ENCODE data around the gene TMED3. TPM values are rescaled to one million over a fixed set of nuclear protein-coding genes. Genes with fewer than 3 reads are reported as not detected.

Gene TMED3
- total RNA-seq, 1 experiment from 2014 or later: 137 TPM

DNA sequence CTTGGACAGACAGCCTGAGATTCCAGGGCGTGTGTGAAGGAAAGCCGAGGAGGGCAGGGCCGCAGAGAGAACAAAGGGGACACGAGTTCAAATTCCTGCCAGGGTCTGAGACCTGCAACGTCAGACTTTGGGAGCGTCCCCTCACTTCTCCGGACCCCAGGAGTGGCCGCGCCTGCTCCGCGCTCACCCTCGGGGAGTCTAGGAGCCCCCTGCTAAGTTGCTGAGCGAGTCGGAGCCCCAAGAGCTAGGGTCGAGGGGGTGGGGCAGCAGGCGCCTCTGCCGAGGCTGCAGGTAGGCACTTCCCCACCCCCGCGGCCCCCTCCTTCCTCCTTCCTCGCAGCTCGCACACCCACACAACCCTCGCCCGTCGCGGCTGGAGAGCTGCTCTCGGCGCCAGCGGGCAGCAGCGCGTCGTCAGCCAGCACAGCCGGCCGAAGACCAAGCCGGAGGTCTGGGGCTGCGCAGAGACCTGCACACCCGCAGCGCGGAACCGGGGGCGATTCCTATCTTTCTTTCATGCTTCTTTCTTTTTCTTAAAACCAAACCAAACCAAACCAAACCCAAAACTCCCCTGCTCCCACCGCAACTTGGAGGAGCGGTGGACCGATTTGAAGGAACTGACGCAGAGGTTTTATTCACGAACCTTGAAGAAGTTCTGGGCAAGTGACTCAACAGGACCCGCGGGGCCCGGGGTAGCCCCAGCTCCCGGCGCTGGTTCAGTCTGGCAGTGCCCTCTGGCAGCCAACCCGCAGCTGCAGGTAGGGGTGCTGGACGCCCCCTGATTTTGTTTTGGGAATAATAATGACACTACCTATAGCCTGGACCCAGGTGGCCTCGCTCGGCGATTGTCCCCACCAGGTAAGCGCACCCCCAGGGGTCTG lies 28.3 kb upstream of the TMED3 start, which contains the start of gene ANKRD34C:
Gene ANKRD34C (plus strand): TSS at position 352 of the 881 bp plus-strand sequence. CDS start 10,563 bp downstream, outside the sequence.
- POLR2A ChIA-PET: no interaction called here
- Histone ChIP-seq H3K36me3 (ENCODE audit: control insufficient read depth, insufficient read depth, low read length) (no peaks in the 10 kb centered on the region), H3K4me1 (ENCODE audit: control insufficient read depth, insufficient read depth, low read length) (no peaks in the 10 kb centered on the region), H3K27me3 (ENCODE audit: control insufficient read depth, insufficient read depth, low read length) (peaks cover 27% of the 10 kb centered on the region), H3K9me3 (ENCODE audit: control insufficient read depth, insufficient read depth, low read depth, low read length) (no peaks in the 10 kb centered on the region), H3K27ac (ENCODE audit: low read length) (no peak within 1 kb of the TSS), H3K4me3 (ENCODE audit: low read depth in 2 of 2, low read length in 2 of 2) (no peak within 1 kb of the TSS)
- intact Hi-C loops (cut with micrococcal nuclease; ENCODE audit: unreplicated experiment): no loop called here
- ATAC-seq (no peak), DNase-seq (ENCODE audit: low read depth, low spot score) (no peak)
- in situ Hi-C loops (cut with HindIII; ENCODE audit: low pct_unique_long_range_greater_than_20kb, low sequenced_read_pairs): no loop called here
- TF ChIP-seq TCF7L2 (IDR thresholded peaks at IDR 0.05; ENCODE audit: low read depth, low read length) (no peak), POLR2AphosphoS5 (IDR thresholded peaks at IDR 0.05; ENCODE audit: low read depth, low read length) (no peak), SIN3A (IDR thresholded peaks at IDR 0.05; ENCODE audit: borderline replicate concordance, insufficient read depth, low read depth, low read length) (no peak), REST (IDR thresholded peaks at IDR 0.05; ENCODE audit: insufficient read depth in 1 of 2, low read depth in 2 of 2, low read length in 1 of 2) (no peak)
- TF ChIP-seq, protein P1, sequence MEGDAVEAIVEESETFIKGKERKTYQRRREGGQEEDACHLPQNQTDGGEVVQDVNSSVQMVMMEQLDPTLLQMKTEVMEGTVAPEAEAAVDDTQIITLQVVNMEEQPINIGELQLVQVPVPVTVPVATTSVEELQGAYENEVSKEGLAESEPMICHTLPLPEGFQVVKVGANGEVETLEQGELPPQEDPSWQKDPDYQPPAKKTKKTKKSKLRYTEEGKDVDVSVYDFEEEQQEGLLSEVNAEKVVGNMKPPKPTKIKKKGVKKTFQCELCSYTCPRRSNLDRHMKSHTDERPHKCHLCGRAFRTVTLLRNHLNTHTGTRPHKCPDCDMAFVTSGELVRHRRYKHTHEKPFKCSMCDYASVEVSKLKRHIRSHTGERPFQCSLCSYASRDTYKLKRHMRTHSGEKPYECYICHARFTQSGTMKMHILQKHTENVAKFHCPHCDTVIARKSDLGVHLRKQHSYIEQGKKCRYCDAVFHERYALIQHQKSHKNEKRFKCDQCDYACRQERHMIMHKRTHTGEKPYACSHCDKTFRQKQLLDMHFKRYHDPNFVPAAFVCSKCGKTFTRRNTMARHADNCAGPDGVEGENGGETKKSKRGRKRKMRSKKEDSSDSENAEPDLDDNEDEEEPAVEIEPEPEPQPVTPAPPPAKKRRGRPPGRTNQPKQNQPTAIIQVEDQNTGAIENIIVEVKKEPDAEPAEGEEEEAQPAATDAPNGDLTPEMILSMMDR (IDR thresholded peaks at IDR 0.05): no peak
- CTCF ChIA-PET: no interaction called here
- no TSS peak for BruUV-seq (replicated peaks)

- ATAC-seq (peak; percentile 63; the same call in 1 of the 2 replicates), DNase-seq (ENCODE audit: low read depth, low spot score) (no peak)
- ChIA-PET CTCF (no interaction called here), POLR2A (no interaction called here)
- intact Hi-C loops (cut with micrococcal nuclease; ENCODE audit: unreplicated experiment) (no loop called here), in situ Hi-C loops (cut with HindIII; ENCODE audit: low pct_unique_long_range_greater_than_20kb, low sequenced_read_pairs) (no loop called here)
- H3K9me3 ChIP-seq (ENCODE audit: control insufficient read depth, insufficient read depth, low read depth, low read length): no peaks in the 10 kb centered on the region
- no peak overlapping the region for H3K27ac ChIP-seq (ENCODE audit: low read length)
- H3K4me1 ChIP-seq (ENCODE audit: control insufficient read depth, insufficient read depth, low read length): no peaks in the 10 kb centered on the region
- H3K4me3 ChIP-seq (ENCODE audit: low read depth in 2 of 2, low read length in 2 of 2): no peak overlapping the region
- no TSS peak for BruUV-seq (replicated peaks)
- H3K27me3 ChIP-seq (ENCODE audit: control insufficient read depth, insufficient read depth, low read length): peaks cover 34% of the 10 kb centered on the region
- TF ChIP-seq REST (IDR thresholded peaks at IDR 0.05; ENCODE audit: insufficient read depth in 1 of 2, low read depth in 2 of 2, low read length in 1 of 2) (peak; percentile 96 to 97), TCF7L2 (IDR thresholded peaks at IDR 0.05; ENCODE audit: low read depth, low read length) (no peak)
- no peaks in the 10 kb centered on the region for H3K36me3 ChIP-seq (ENCODE audit: control insufficient read depth, insufficient read depth, low read length)
Observed at GRCh38 chr15:79283252-79284048, 27.5 kb upstream of the TMED3 start.
